Large intestine (tissue), 12 donors: ENCODE results near the gene JAML. TPM values are rescaled to one million over a fixed set of nuclear protein-coding genes. Genes with fewer than 3 reads are reported as not detected.

ENCODE experiments used
- DNase-seq, 2 donors: peaks; one replicate each; pipeline versions ENCODE4 v3.0.0 to v3.0.0-alpha.2; 2013
- H3K27ac ChIP-seq: one replicate; pipeline ENCODE4 v1.5.1; 2013; ENCODE audit warnings: low read length
- H3K27me3 ChIP-seq: 2 replicates; pipeline ENCODE4 v1.6.1; 2013; ENCODE audit warnings: low read length; ENCODE audit not compliant: control insufficient read depth, insufficient read depth
- H3K36me3 ChIP-seq: 2 replicates; pipeline ENCODE4 v1.6.1; 2013; ENCODE audit warnings: low read length; ENCODE audit not compliant: control insufficient read depth, insufficient read depth
- H3K4me1 ChIP-seq: one replicate; pipeline ENCODE4 v1.6.1; 2013; ENCODE audit warnings: low read length; ENCODE audit not compliant: control insufficient read depth, insufficient read depth
- H3K4me3 ChIP-seq: one replicate; pipeline ENCODE4 v1.5.1; 2013; ENCODE audit warnings: low read length
- H3K9me3 ChIP-seq: one replicate; pipeline ENCODE4 v1.6.1; 2013; ENCODE audit warnings: mild to moderate bottlenecking, low read depth, low read length, moderate library complexity; ENCODE audit not compliant: control insufficient read depth
- WGBS: methylation state at CpG from one replicate; pipeline ENCODE4 v1.1.5; 2013; ENCODE audit warnings: low lambda C conversion rate; ENCODE audit not compliant: insufficient coverage; 5-methylcytosine and 5-hydroxymethylcytosine counted together
- long read RNA-seq, 11 donors: transcript quantifications; one replicate each; lab custom pipeline, GENCODE V29; 2026
- polyA plus RNA-seq: library from polyadenylated mRNA; unstranded; fragments of 120-200 nt; gene quantifications from one replicate; pipeline ENCODE4 v1.2.1, GENCODE V29; 2013

JAML gene, protein sequence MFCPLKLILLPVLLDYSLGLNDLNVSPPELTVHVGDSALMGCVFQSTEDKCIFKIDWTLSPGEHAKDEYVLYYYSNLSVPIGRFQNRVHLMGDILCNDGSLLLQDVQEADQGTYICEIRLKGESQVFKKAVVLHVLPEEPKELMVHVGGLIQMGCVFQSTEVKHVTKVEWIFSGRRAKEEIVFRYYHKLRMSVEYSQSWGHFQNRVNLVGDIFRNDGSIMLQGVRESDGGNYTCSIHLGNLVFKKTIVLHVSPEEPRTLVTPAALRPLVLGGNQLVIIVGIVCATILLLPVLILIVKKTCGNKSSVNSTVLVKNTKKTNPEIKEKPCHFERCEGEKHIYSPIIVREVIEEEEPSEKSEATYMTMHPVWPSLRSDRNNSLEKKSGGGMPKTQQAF
- polyA plus RNA-seq: 35.2 TPM
- long read RNA-seq, donor 1, partial matches to known transcripts: 0 of 7 reads
- long read RNA-seq, donor 1, other reads (novel, unspliced or antisense): 0 of 7 reads
- long read RNA-seq, donor 2, transcript JAML-209 (5 exons, 2,624 nt): minor isoform, 5 of 31 reads
- long read RNA-seq, donor 2, transcript JAML-202 (10 exons, 1,944 nt): major isoform, 6 of 31 reads
- long read RNA-seq, donor 2, partial matches to known transcripts: 16 of 31 reads
- long read RNA-seq, donor 2, other reads (novel, unspliced or antisense): 0 of 31 reads
- long read RNA-seq, donor 3: 0 reads
- long read RNA-seq, donor 4, partial matches to known transcripts: 0 of 1 reads
- long read RNA-seq, donor 4, other reads (novel, unspliced or antisense): 0 of 1 reads
- long read RNA-seq, donor 5, partial matches to known transcripts: 0 of 4 reads
- long read RNA-seq, donor 5, other reads (novel, unspliced or antisense): 0 of 4 reads
- long read RNA-seq, donor 6, partial matches to known transcripts: 5 of 11 reads
- long read RNA-seq, donor 6, other reads (novel, unspliced or antisense): 0 of 11 reads
- long read RNA-seq, donor 7, partial matches to known transcripts: 5 of 6 reads
- long read RNA-seq, donor 7, other reads (novel, unspliced or antisense): 0 of 6 reads
- long read RNA-seq, donor 8, transcript JAML-202 (10 exons, 1,944 nt): major isoform, 11 of 30 reads
- long read RNA-seq, donor 8, transcript JAML-206 (9 exons, 1,383 nt): minor isoform, 8 of 30 reads
- long read RNA-seq, donor 8, partial matches to known transcripts: 7 of 30 reads
- long read RNA-seq, donor 8, other reads (novel, unspliced or antisense): 0 of 30 reads
- long read RNA-seq, donor 9, transcript JAML-202 (10 exons, 1,944 nt): major isoform, 7 of 8 reads
- long read RNA-seq, donor 9, partial matches to known transcripts: 0 of 8 reads
- long read RNA-seq, donor 9, other reads (novel, unspliced or antisense): 0 of 8 reads
- long read RNA-seq, donor 10, transcript JAML-202 (10 exons, 1,944 nt): major isoform, 7 of 17 reads
- long read RNA-seq, donor 10, partial matches to known transcripts: 6 of 17 reads
- long read RNA-seq, donor 10, other reads (novel, unspliced or antisense): 0 of 17 reads
- long read RNA-seq, donor 11, transcript JAML-202 (10 exons, 1,944 nt): major isoform, 9 of 17 reads
- long read RNA-seq, donor 11, partial matches to known transcripts: 5 of 17 reads
- long read RNA-seq, donor 11, other reads (novel, unspliced or antisense): 0 of 17 reads

GRCh38 chr11:118224511-118225188 lies at the start of gene JAML:
Gene JAML, minus strand, starts transcription at chr11:118225011. Its CDS starts 10,145 bp downstream, at chr11:118214866.
- peak within 1 kb of the TSS; percentile 13 for H3K4me3 ChIP-seq
- no peaks in the 10 kb centered on the region for H3K4me1 ChIP-seq
- 40% methylated on average over 1 of the region's 6 CpGs for WGBS

DNA sequence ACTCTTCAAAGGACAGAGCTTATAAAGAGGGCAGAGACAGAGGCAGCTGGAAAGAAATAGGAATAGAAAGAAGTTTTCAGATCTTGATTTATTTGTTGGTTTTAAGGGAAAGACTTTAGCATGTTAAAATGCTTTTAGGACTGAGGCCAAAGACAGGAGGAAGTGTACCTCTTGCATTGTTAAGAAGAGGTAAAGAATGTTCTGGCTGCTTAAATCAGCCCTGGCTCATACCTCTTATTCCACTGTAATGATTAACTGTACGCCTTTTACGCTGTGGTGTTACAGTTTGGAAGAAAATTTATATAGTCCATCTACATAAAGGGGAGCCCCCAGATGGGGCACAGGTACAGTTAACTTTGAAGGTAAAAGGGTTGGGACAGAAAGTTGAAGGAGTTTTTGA lies 49.4 kb upstream of the JAML start:
- Histone ChIP-seq H3K4me3 (no peak overlapping the region), H3K27ac (no peak overlapping the region), H3K27me3 (no peaks in the 10 kb centered on the region), H3K4me1 (no peaks in the 10 kb centered on the region), H3K9me3 (no peaks in the 10 kb centered on the region), H3K36me3 (no peaks in the 10 kb centered on the region)
- WGBS: no CpG with 5 or more reads among the region's 2 CpGs
- DNase-seq: peak in 1 of 2 donors; percentile 10

More at GRCh38 chr11:118224511-118225188, at the start of gene JAML:
- DNase-seq: no peak
- Histone ChIP-seq H3K9me3 (no peaks in the 10 kb centered on the region), H3K36me3 (peaks cover 5% of the 10 kb centered on the region), H3K27me3 (no peaks in the 10 kb centered on the region), H3K27ac (no peak within 1 kb of the TSS)

- 33% methylated on average over 1 of the region's 2 CpGs for WGBS
- no peak overlapping the region for H3K27ac ChIP-seq
- H3K9me3 ChIP-seq: no peaks in the 10 kb centered on the region
- H3K36me3 ChIP-seq: no peaks in the 10 kb centered on the region
- H3K4me3 ChIP-seq: no peak overlapping the region
- no peaks in the 10 kb centered on the region for H3K27me3 ChIP-seq
- no peaks in the 10 kb centered on the region for H3K4me1 ChIP-seq
- DNase-seq: no peak
Measured at GRCh38 chr11:118272001-118272400, 47.2 kb upstream of the JAML start.

DNA sequence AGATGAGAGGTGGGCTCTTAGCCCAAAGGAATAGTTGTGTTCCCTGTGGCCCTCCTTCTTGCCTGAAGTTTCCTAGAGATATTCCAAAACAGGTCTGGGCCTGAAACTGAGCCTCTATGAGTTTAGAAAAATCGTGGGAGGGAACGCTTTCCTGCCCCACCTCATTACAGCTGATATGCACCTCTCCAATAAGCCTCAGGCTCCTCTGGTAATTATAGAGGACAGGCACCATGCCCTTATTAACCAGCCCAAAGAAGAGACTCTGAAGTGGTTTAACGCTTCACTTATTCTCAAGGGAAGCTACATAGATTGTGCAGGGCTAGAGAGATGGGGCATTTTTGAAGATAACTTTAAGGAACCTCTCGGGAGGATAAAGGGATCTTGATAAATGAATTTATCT lies 42.7 kb upstream of the JAML start:
- DNase-seq: no peak
- WGBS: 100% methylated on average over 2 of the region's 4 CpGs
- H3K27ac ChIP-seq: no peak overlapping the region

DNA sequence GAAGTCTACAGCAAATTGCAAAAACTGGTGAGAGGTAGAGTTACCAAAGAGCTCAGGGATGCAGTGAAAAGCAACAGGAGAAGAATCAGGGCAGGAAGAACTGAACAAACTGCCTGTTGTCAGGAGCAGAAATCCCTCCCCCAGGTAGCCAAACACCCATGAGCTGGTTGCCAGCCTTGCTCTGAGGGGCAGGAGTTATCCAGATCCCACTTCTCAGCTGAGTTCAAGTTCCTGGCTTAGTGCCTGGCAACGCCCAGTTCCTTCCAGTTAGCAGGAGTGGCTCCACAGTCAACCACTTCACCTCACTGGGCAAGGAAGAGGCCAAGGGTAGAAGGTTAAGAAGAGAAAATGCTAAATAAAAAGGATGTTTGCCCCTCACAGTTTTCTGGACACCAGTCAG lies 41.1 kb upstream of the JAML start:
- peak in 1 of 2 donors; percentile 11 for DNase-seq
- H3K4me3 ChIP-seq: no peak overlapping the region
- no peak overlapping the region for H3K27ac ChIP-seq
- H3K27me3 ChIP-seq: peaks cover 2% of the 10 kb centered on the region
- peaks cover 14% of the 10 kb centered on the region for H3K36me3 ChIP-seq
- peaks cover 18% of the 10 kb centered on the region for H3K4me1 ChIP-seq
- no CpG with 5 or more reads among the region's 1 CpG for WGBS
- no peaks in the 10 kb centered on the region for H3K9me3 ChIP-seq

More for the DNA sequence above, 42.7 kb upstream of the JAML start:
- H3K27me3 ChIP-seq: peaks cover 2% of the 10 kb centered on the region
- no peaks in the 10 kb centered on the region for H3K9me3 ChIP-seq
- H3K4me1 ChIP-seq: peaks cover 9% of the 10 kb centered on the region
- peaks cover 2% of the 10 kb centered on the region for H3K36me3 ChIP-seq
- no peak overlapping the region for H3K4me3 ChIP-seq

GRCh38 chr11:118264569-118265465 lies 40.0 kb upstream of the JAML start:
- 32% methylated on average over 4 of the region's 13 CpGs for WGBS
- no peak for DNase-seq
- H3K4me3 ChIP-seq: peak overlapping the region; percentile 60

DNA sequence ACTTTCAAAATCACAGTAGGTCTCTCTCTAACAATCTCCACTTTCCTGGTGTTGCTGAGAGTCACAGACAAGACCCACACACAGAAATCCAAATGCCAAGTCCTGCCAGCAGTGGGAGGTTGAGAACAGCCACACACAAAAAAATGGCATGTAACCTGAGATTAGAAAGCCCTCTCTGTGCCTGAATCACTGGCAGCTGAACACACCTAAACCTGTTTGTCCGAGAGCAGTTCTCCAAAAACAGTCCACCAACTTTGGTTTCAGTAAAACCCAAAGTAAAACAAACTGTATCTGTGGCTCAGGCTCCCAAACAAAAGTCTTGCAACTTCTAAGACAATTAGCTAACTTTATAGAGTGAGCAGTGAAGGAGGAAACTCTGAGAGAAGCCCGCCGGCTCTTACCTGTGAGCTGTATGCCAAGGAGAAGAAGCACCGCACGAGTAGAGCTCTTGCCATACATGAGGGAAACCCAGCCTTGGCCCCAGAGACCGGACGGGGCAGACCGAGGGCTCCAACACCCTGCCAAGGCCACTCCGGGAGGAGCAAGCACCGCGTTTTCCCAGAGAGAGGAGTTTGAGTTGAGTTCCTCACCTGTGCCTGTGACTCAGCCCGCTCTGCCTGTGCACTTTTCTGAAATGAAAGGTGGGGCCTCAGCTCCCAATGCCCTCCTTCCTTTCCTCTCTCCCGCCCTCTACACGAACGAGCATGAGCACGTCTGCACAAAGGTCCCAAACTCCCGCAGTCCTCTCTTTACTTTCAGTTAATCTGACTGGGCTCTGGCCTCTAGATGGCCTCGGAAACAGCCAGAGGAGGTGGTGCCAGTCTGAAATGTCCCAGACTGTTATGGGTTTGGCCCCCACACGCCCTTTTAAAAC lies 39.1 kb upstream of the JAML start, which contains the start of gene MPZL2:
MPZL2 (minus strand) TSS at position 603 of the 874 bp plus-strand sequence; CDS start at position 459, 144 bp downstream.
- Histone ChIP-seq H3K36me3 (peaks cover 29% of the 10 kb centered on the region), H3K9me3 (no peaks in the 10 kb centered on the region), H3K4me3 (peak within 1 kb of the TSS; percentile 60), H3K27ac (peak within 1 kb of the TSS; percentile 92), H3K27me3 (peaks cover 2% of the 10 kb centered on the region), H3K4me1 (peaks cover 18% of the 10 kb centered on the region)
- WGBS: no CpG with 5 or more reads among the region's 19 CpGs
- peak; percentile 75 to 87 for DNase-seq

More at GRCh38 chr11:118264569-118265465, 40.0 kb upstream of the JAML start:
- peaks cover 24% of the 10 kb centered on the region for H3K36me3 ChIP-seq
- peaks cover 2% of the 10 kb centered on the region for H3K27me3 ChIP-seq
- peaks cover 18% of the 10 kb centered on the region for H3K4me1 ChIP-seq
- H3K9me3 ChIP-seq: no peaks in the 10 kb centered on the region
- peak overlapping the region; percentile 92 for H3K27ac ChIP-seq

GRCh38 chr11:118263112-118263511 lies 38.3 kb upstream of the JAML start:
- H3K36me3 ChIP-seq: peaks cover 33% of the 10 kb centered on the region
- no peaks in the 10 kb centered on the region for H3K9me3 ChIP-seq
- peak; percentile 22 to 50 for DNase-seq
- peaks cover 2% of the 10 kb centered on the region for H3K27me3 ChIP-seq
- H3K4me1 ChIP-seq: peaks cover 18% of the 10 kb centered on the region
- 25% methylated on average over 1 of the region's 4 CpGs for WGBS
- H3K4me3 ChIP-seq: peak overlapping the region; percentile 60
- H3K27ac ChIP-seq: peak overlapping the region; percentile 92
